Germinal center (tissue), 1 donor: Measurements from ENCODE around the gene EVX1.

Experiments
- DNase-seq: peaks from one replicate; pipeline ENCODE4 v3.0.0; 2012; ENCODE audit warnings: mixed read lengths, low spot score

The EVX1 gene

GRCh38 chr7:27242555-27243339 lies at the start of gene EVX1:
TSS of gene EVX1 (plus strand) at chr7:27242802. CDS start at chr7:27243031, 229 bp downstream.
- no peak for DNase-seq

- DNase-seq, result no peak
These were observed 49.1 kb upstream of the EVX1 start for GRCh38 chr7:27193335-27194001.

- DNase-seq, result no peak
These were observed 48.6 kb upstream of the EVX1 start for GRCh38 chr7:27194002-27194352.

GRCh38 chr7:27194686-27195379 lies 47.8 kb upstream of the EVX1 start:
- no peak for DNase-seq

- peak; percentile 67 for DNase-seq
These were observed 46.3 kb upstream of the EVX1 start for GRCh38 chr7:27196287-27196767.

- no peak for DNase-seq
These were observed 45.2 kb upstream of the EVX1 start for GRCh38 chr7:27197137-27198042.

- no peak for DNase-seq
These were observed 44.3 kb upstream of the EVX1 start for GRCh38 chr7:27198138-27198841.

GRCh38 chr7:27198871-27199801 lies 43.5 kb upstream of the EVX1 start:
- DNase-seq, result no peak

GRCh38 chr7:27199849-27200760 lies 42.5 kb upstream of the EVX1 start, which contains the start of gene HOXA13:
TSS of gene HOXA13 (minus strand) at chr7:27200091. CDS start at chr7:27200077, 14 bp downstream.
- DNase-seq, result peak; percentile 84

GRCh38 chr7:27200761-27201579 lies 41.6 kb upstream of the EVX1 start:
- peak; percentile 54 for DNase-seq

- DNase-seq, result no peak
These were observed 41.0 kb upstream of the EVX1 start for GRCh38 chr7:27201580-27202017.

- no peak for DNase-seq
These were observed 40.4 kb upstream of the EVX1 start for GRCh38 chr7:27202018-27202861.

GRCh38 chr7:27202862-27203134 lies 39.8 kb upstream of the EVX1 start:
- DNase-seq, result no peak

- no peak for DNase-seq
These were observed 39.1 kb upstream of the EVX1 start for GRCh38 chr7:27203365-27203953.

GRCh38 chr7:27203964-27204594 lies 38.5 kb upstream of the EVX1 start:
- no peak for DNase-seq

- no peak for DNase-seq
These were observed 37.7 kb upstream of the EVX1 start for GRCh38 chr7:27204851-27205322.
